HepG2 (cell line): ENCODE measurements around the gene CASZ1. TPM values are rescaled to one million over a fixed set of nuclear protein-coding genes. Genes with fewer than 3 reads are reported as not detected.
A peak's percentile ranks its signal among the peaks of the same experiment; 100 is the strongest.

Source experiments
- ATAC-seq: fragments of 200-7000 bp; cut with Tn5 transposase; 3 replicates; pipeline ENCODE4 v1.9.1; 2020; ENCODE audit warnings: mild to moderate bottlenecking, moderate library complexity
- BruUV-seq: library from RNA; stranded (reverse); fragments of 400-500 nt; replicated peaks from 2 replicates; lab custom pipeline; 2021; lab: Mats Ljungman, UMichigan
- CTCF ChIA-PET: fragments of 300-600 bp; formaldehyde crosslinking; extraction: SDS; loops from one replicate; lab custom pipeline; 2021; ENCODE audit warnings: low total read pairs, inconsistent platforms, low intra/inter-chr PET ratio; lab: Yijun Ruan, JAX
- POLR2A ChIA-PET: fragments of 350-600 bp; sonication (Branson Sonifier 250); formaldehyde crosslinking; loops from one replicate; lab custom pipeline; 2020; ENCODE audit warnings: antibody characterized with exemption, inconsistent platforms; lab: Yijun Ruan, JAX
- DNase-seq: peaks from one replicate; pipeline ENCODE4 v3.0.0-alpha.2; 2015; ENCODE audit warnings: low spot score
- FAIRE-seq: peaks from 3 replicates; lab custom pipeline; 2011; peaks lifted over from hg19 to GRCh38; lab: Jason Lieb, UNC
- H2AFZ ChIP-seq: one replicate; pipeline ENCODE4 v1.6.1; 2011; ENCODE audit warnings: low read length, inconsistent platforms
- H3K27ac ChIP-seq: fragments of 300-600 bp; 3 replicates; pipeline ENCODE4 v1.8.0; 2011; ENCODE audit warnings: mixed run types, mild to moderate bottlenecking, mixed read lengths, low read length, inconsistent platforms; ENCODE audit not compliant: insufficient read depth; ENCODE audit errors: extremely low read length
- H3K27me3 ChIP-seq, 2 experiments: fragments of 200-600 bp in 1 of 2; 2 replicates in 1 of 2; 3 replicates in 1 of 2; pipeline versions ENCODE4 v1.6.0 to v1.8.0; 2011; ENCODE audit warnings: low read length in 2 of 2, mild to moderate bottlenecking in 2 of 2, moderate library complexity in 2 of 2, inconsistent platforms in 1 of 2; ENCODE audit not compliant: insufficient read depth in 2 of 2, control insufficient read depth in 1 of 2
- H3K36me3 ChIP-seq, 2 experiments: fragments of 200-600 bp in 1 of 2; replicated peaks in 1 of 2; 2 replicates in 1 of 2; 3 replicates in 1 of 2; pipeline versions ENCODE4 v1.5.1 to v1.8.0; 2011; ENCODE audit warnings: low read length in 2 of 2, inconsistent platforms in 1 of 2; ENCODE audit not compliant: insufficient read depth in 2 of 2, control insufficient read depth in 1 of 2
- H3K4me1 ChIP-seq: 2 replicates; pipeline ENCODE4 v1.5.1; 2012; ENCODE audit warnings: low read length, inconsistent platforms; ENCODE audit not compliant: insufficient read depth
- H3K4me2 ChIP-seq: 2 replicates; pipeline ENCODE4 v1.6.0; 2011; ENCODE audit warnings: low read depth, low read length, inconsistent platforms
- H3K4me3 ChIP-seq, 3 experiments: fragments of 200-600 bp in 1 of 3; sonication (generic), shearing (Covaris generic) in 1 of 3; replicated peaks in 1 of 3; 2 replicates each; pipeline ENCODE4 v1.5.1; 2011 to 2016; ENCODE audit warnings: low read length in 3 of 3, inconsistent platforms in 2 of 3, low read depth in 2 of 3, mild to moderate bottlenecking in 2 of 3, control low read depth in 1 of 3, mixed read lengths in 1 of 3; ENCODE audit not compliant: insufficient read depth in 1 of 3
- H3K79me2 ChIP-seq: one replicate; pipeline ENCODE4 v1.6.1; 2011; ENCODE audit warnings: low read length, inconsistent platforms; ENCODE audit not compliant: insufficient read depth
- H3K9ac ChIP-seq: 2 replicates; pipeline ENCODE4 v1.6.0; 2011; ENCODE audit warnings: mild to moderate bottlenecking, low read depth, low read length, inconsistent platforms; ENCODE audit not compliant: insufficient read depth
- H3K9me3 ChIP-seq: 2 replicates; pipeline ENCODE4 v1.5.1; 2012; ENCODE audit warnings: mild to moderate bottlenecking, low read length
- H4K20me1 ChIP-seq: 2 replicates; pipeline ENCODE4 v1.6.0; 2011; ENCODE audit warnings: inconsistent platforms, mild to moderate bottlenecking, low read length, moderate library complexity; ENCODE audit not compliant: insufficient read depth
- HNRNPL ChIP-seq: fragments of 200-400 bp; formaldehyde crosslinking; IDR thresholded peaks from 2 replicates; pipeline ENCODE4 v1.6.1; 2017; ENCODE audit warnings: mild to moderate bottlenecking, low read depth, low read length
- JDP2 ChIP-seq: sonication (generic); formaldehyde crosslinking; IDR thresholded peaks from 2 replicates; pipeline ENCODE4 v1.8.1; 2022; ENCODE audit warnings: missing genetic modification reagents, borderline replicate concordance
- MTF2 ChIP-seq: sonication (generic); formaldehyde crosslinking; IDR thresholded peaks from 2 replicates; pipeline ENCODE4 v1.5.0; 2020; ENCODE audit warnings: missing genetic modification reagents, borderline replicate concordance
- RELA ChIP-seq: sonication (generic); formaldehyde crosslinking; IDR thresholded peaks from 2 replicates; pipeline ENCODE4 v1.4.0; 2020; ENCODE audit warnings: missing genetic modification reagents
- TSC22D2 ChIP-seq: sonication (generic); formaldehyde crosslinking; IDR thresholded peaks from 2 replicates; pipeline ENCODE4 v1.5.1; 2020; ENCODE audit warnings: missing genetic modification reagents, mild to moderate bottlenecking, borderline replicate concordance
- ZNF234 ChIP-seq: sonication (generic); formaldehyde crosslinking; conservative IDR thresholded peaks from 2 replicates; pipeline ENCODE4 v1.5.1; 2020; ENCODE audit warnings: mild to moderate bottlenecking, missing genetic modification reagents
- ZNF841 ChIP-seq: sonication (generic); formaldehyde crosslinking; IDR thresholded peaks from 2 replicates; pipeline ENCODE4 v1.8.1; 2023; ENCODE audit warnings: missing genetic modification reagents, borderline replicate concordance
- ZNF891 ChIP-seq: sonication (generic); formaldehyde crosslinking; IDR thresholded peaks from 2 replicates; pipeline ENCODE4 v1.5.0; 2020; ENCODE audit warnings: mild to moderate bottlenecking, missing genetic modification reagents
- WGBS: methylation state at CpG from one replicate; pipeline ENCODE4 v1.1.6; 2017; ENCODE audit warnings: low lambda C conversion rate; 5-methylcytosine and 5-hydroxymethylcytosine counted together
- in situ Hi-C: cut with HindIII; loops from 2 replicates; pipeline ENCODE4 v1.10.0; 2017; ENCODE audit warnings: low pct_unique_long_range_greater_than_20kb; ENCODE audit not compliant: extremely low pct_ligation_motif_present
- intact Hi-C: fragments of 100-400 bp; cut with micrococcal nuclease; formaldehyde crosslinking; loops from one replicate; pipeline ENCODE4 v1.10.0; 2022; ENCODE audit not compliant: unreplicated experiment
- polyA plus RNA-seq, 8 experiments: library from polyadenylated mRNA; depleted of rRNA in 3 of 8; stranded (reverse) in 7 of 8; unstranded in 1 of 8; fragments of >200 nt; fragmentation: Illumina TruSeq in 4 of 8; extraction: Trizol in 4 of 8; gene quantifications; 2 replicates each; pipeline versions ENCODE4 v1.2.1 to v1.2.3, GENCODE V29; 2011 to 2016; ENCODE audit warnings: low read depth in 4 of 8, missing spikeins in 1 of 8, mixed read lengths in 1 of 8; ENCODE audit not compliant: insufficient read depth in 1 of 8
- total RNA-seq, 5 experiments: library from RNA; depleted of rRNA; stranded (reverse); fragments of >200 nt; fragmentation: Illumina TruSeq; extraction: Trizol; gene quantifications; 2 replicates each; pipeline ENCODE4 v1.2.3, GENCODE V29; 2016; ENCODE audit warnings: low read depth in 1 of 5
- TF ChIP-seq, protein P1 (sequence below): sonication (generic); formaldehyde crosslinking; IDR thresholded peaks from 2 replicates; pipeline ENCODE4 v1.4.0; 2020; ENCODE audit warnings: missing genetic modification reagents

CASZ1 gene
- total and polyA plus RNA-seq, 2 of the 13 experiments (the other 11 are each of a cell fraction or from before 2014, with no cell fraction given) = 1.9 to 3.7 TPM

GRCh38 chr1:10738061-10739058 lies 58.1 kb downstream of the CASZ1 start (continued):
- TF ChIP-seq, protein P1, sequence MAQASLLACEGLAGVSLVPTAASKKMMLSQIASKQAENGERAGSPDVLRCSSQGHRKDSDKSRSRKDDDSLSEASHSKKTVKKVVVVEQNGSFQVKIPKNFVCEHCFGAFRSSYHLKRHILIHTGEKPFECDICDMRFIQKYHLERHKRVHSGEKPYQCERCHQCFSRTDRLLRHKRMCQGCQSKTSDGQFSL = no peak
- TF ChIP-seq HNRNPL (0 out of 2 replicates have a peak, but pooled peaks have one; percentile 33), ZNF891 (CRISPR knock-in tag) (no peak)
- TF ChIP-seq, all 625 proteins: peak for 2

DNA sequence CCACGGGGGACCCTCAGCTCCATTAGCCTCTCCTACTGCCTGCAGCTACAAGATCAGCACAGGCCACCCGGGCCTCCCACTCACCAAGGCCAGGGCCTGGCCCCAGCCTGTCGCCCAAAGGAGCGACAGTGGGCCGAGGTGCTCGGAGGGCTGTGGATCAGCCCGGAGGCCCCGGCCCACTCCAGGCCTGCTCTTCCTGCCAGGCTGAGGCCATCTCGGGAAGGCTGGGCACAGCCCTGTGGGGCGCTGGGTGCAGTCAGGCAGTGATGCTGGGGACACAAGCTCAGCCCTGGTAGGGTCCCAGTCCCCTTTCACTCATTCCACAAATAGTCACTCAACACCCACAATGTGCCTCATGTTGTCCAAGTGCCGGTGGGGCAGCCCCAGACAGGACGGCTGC lies 58.8 kb downstream of the CASZ1 start:
- Histone ChIP-seq H3K27ac (no peak overlapping the region), H3K4me1 (peaks cover 17% of the 10 kb centered on the region), H3K79me2 (no peaks in the 10 kb centered on the region), H3K4me2 (no peak overlapping the region), H2AFZ (no peak overlapping the region), H4K20me1 (no peaks in the 10 kb centered on the region), H3K9ac (no peak overlapping the region), H3K4me3 (no peak overlapping the region), H3K9me3 (no peaks in the 10 kb centered on the region), H3K36me3 (no peaks in the 10 kb centered on the region), H3K27me3 (peaks cover 3 to 30% of the 10 kb centered on the region in 2 experiments; a peak in 4 of 5 replicates)
- 30% methylated on average over 3 of the region's 12 CpGs for whole genome bisulfite sequencing
- intact Hi-C loops = no loop called here
- FAIRE-seq = no peak
- peak; percentile 17; the same call in 2 of the 3 replicates for ATAC-seq
- DNase-seq = no peak
- TF ChIP-seq TSC22D2 (CRISPR knock-in tag) (no peak), RELA (CRISPR knock-in tag) (no peak), ZNF841 (CRISPR knock-in tag) (no peak), MTF2 (no peak), ZNF234 (CRISPR knock-in tag) (no peak), JDP2 (CRISPR knock-in tag) (no peak)
- in situ Hi-C loops = no loop called here
- ChIA-PET POLR2A (no interaction called here), CTCF (no interaction called here)
- no TSS peak for BruUV-seq
